Common myeloid progenitor, CD34-positive (primary cell): Measurements from ENCODE around the gene RMDN2.

ENCODE experiments used
- CTCF ChIA-PET: fragments of 350-600 bp; sonication (Branson Sonifier 250); formaldehyde crosslinking; loops from one replicate; lab custom pipeline; 2021; ENCODE audit warnings: antibody characterized with exemption; lab: Charles Lee
- POLR2A ChIA-PET: fragments of 350-600 bp; sonication (Branson Sonifier 250); formaldehyde crosslinking; loops from one replicate; lab custom pipeline; 2021; ENCODE audit warnings: antibody characterized with exemption; lab: Charles Lee
- DNase-seq, 3 donors: peaks; one replicate each; pipeline versions ENCODE4 v3.0.0 to v3.0.0-alpha.2; 2013
- H3K27ac ChIP-seq, 2 experiments: 1 replicate in 1 of 2; 2 replicates in 1 of 2; pipeline ENCODE4 v1.7.0; 2013; ENCODE audit warnings: inconsistent platforms in 2 of 2, low read length in 2 of 2, mild to moderate bottlenecking in 2 of 2, low read depth in 1 of 2, moderate library complexity in 1 of 2; ENCODE audit not compliant: severe bottlenecking in 2 of 2, insufficient read depth in 1 of 2, poor library complexity in 1 of 2
- H3K27me3 ChIP-seq, 5 experiments: replicated peaks in 2 of 5; 1 replicate in 3 of 5; 2 replicates in 2 of 5; pipeline versions ENCODE4 v1.6.1 to v1.7.0; 2013; ENCODE audit warnings: low read length in 4 of 5, mild to moderate bottlenecking in 2 of 5, moderate library complexity in 2 of 5, inconsistent platforms in 1 of 5; ENCODE audit not compliant: insufficient read depth in 5 of 5, control insufficient read depth in 4 of 5
- H3K36me3 ChIP-seq, 4 experiments: 1 replicate in 2 of 4; 2 replicates in 2 of 4; pipeline versions ENCODE4 v1.6.1 to v1.7.0; 2013; ENCODE audit warnings: low read length in 3 of 4, control low read depth in 1 of 4, mild to moderate bottlenecking in 1 of 4; ENCODE audit not compliant: control insufficient read depth in 4 of 4, insufficient read depth in 4 of 4
- H3K4me1 ChIP-seq, 4 experiments: 1 replicate in 3 of 4; 2 replicates in 1 of 4; pipeline versions ENCODE4 v1.6.1 to v1.7.1; 2013; ENCODE audit warnings: low read length in 3 of 4, mild to moderate bottlenecking in 3 of 4, control low read depth in 1 of 4, inconsistent platforms in 1 of 4, moderate library complexity in 1 of 4; ENCODE audit not compliant: control insufficient read depth in 4 of 4, insufficient read depth in 4 of 4; ENCODE audit errors: control extremely low read depth in 1 of 4
- H3K4me3 ChIP-seq, 7 experiments: 1 replicate in 4 of 7; 2 replicates in 3 of 7; pipeline versions ENCODE4 v1.5.1 to v1.7.0; 2013; ENCODE audit warnings: mild to moderate bottlenecking in 7 of 7, low read length in 6 of 7, moderate library complexity in 6 of 7, inconsistent platforms in 2 of 7, low read depth in 2 of 7, control low read depth in 1 of 7; ENCODE audit not compliant: insufficient read depth in 4 of 7, control insufficient read depth in 1 of 7; ENCODE audit errors: extremely low read depth in 1 of 7
- H3K9me3 ChIP-seq, 5 experiments: 1 replicate in 4 of 5; 2 replicates in 1 of 5; pipeline versions ENCODE4 v1.6.1 to v1.7.1; 2013; ENCODE audit warnings: low read length in 4 of 5, mild to moderate bottlenecking in 2 of 5, inconsistent platforms in 1 of 5, low read depth in 1 of 5, moderate library complexity in 1 of 5; ENCODE audit not compliant: control insufficient read depth in 4 of 5, insufficient read depth in 2 of 5; ENCODE audit errors: control extremely low read depth in 1 of 5
- WGBS: methylation state at CpG from one replicate; pipeline ENCODE4 v1.1.5; 2013; ENCODE audit not compliant: insufficient coverage; 5-methylcytosine and 5-hydroxymethylcytosine counted together

The RMDN2 gene

DNA sequence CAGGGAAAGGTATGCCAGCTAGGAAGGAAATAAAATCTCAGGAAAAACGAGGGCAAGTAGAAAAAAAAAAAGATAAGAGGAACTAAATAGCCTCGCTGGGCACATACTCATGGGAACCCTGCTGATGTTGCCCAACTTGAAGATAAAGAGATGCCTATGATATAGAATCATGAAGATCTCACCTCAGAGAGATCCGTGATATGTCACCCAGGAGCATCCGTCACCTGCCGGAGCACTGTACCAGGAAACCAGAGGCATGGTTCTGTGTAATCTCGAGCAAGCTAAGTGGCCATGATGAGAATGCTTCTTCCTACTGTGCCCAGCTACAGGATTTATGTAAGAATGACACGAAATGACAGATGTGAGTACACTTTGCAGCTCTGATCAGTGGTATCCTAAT, 110.9 kb downstream of the RMDN2 start:
- Histone ChIP-seq H3K27ac (no peak overlapping the region), H3K4me3 (no peak overlapping the region), H3K4me1 (peaks cover 0 to 10% (median 6%) of the 10 kb centered on the region in 4 experiments), H3K36me3 (no peaks in the 10 kb centered on the region), H3K9me3 (peaks cover 0 to 2% (median 0%) of the 10 kb centered on the region in 5 experiments), H3K27me3 (peaks cover 11 to 53% (median 21%) of the 10 kb centered on the region in 5 experiments)
- no peak for DNase-seq
- ChIA-PET CTCF (no interaction called here), POLR2A (no interaction called here)
- 85% methylated on average over 7 of the region's 7 CpGs for WGBS

DNA sequence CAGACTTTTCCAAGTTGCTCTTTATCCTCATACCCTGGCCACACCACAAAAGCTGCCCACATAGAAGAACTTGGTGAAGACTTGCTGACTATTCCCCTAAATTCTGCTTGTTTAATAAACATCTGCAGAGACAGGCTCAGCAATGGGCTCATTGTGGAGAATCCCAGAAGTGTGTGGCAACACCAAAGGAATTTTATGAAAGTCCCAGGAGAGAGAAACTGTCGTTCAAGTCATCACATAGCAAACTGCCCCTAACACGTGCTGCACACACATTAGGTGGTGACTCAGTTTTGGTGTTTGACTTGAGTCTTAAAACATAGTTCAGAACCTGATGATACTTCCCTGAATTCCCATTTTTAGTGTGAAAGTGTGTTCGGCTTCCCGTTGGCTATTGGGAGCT, 112.2 kb downstream of the RMDN2 start:
- CTCF ChIA-PET, result interaction anchor here (1.5 to 1.9 kb wide), 2 partner anchors 12 to 23 kb away, joined by 4 to 6 read pairs; no protein-coding TSS in a partner anchor
- Histone ChIP-seq H3K36me3 (no peaks in the 10 kb centered on the region), H3K27ac (no peak overlapping the region), H3K9me3 (peaks cover 0 to 2% (median 0%) of the 10 kb centered on the region in 5 experiments), H3K27me3 (peaks cover 11 to 53% (median 21%) of the 10 kb centered on the region in 5 experiments), H3K4me1 (peaks cover 0 to 10% (median 6%) of the 10 kb centered on the region in 4 experiments), H3K4me3 (no peak overlapping the region)
- no peak for DNase-seq
- WGBS, result 97% methylated on average over 4 of the region's 4 CpGs
- POLR2A ChIA-PET, result interaction anchor here (0.6 kb wide), 1 partner anchor 417 kb away, joined by 3 read pairs; no protein-coding TSS in a partner anchor

DNA sequence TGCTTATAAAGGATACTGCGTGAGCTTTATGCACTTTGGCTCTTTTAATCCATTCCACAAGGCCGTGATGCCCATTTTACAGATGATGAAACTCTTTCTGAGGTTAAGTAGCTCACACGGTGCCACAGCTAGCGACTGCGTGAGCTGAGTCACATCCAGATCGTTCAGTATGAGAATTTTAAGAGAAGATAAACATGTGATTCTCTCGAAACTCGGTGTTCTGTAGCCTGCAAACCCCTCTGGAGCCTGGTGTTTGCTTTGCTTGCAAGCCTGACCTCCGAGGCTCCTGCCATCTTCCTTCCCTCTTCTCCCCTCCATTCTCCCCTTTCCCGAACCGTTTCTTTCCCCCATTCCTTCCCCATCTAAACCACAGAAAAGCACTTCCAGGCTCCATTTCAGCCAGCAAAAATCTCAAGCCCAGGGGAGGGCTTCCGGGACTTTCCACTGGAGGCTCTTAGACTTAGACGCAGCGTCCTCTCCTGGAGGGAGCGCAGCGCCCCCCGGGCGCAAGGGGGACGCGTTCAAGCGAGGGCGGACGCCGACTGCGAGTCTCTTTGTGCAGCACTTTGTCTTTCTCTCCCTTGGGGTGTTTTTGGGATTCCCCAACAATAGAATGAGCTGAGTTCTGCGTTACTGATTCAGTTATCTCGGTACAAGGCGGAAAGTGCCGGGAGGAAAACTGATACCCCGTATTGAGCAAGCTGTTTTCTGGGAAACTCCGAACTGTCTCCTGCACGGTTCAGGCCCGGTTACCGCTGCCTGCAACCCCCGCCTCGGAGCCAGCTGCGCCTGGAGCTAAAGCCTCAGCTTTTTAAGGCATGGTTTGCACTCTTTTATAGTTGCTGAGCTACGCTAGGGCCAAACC, 112.9 kb downstream of the RMDN2 start:
- Histone ChIP-seq H3K36me3 (no peaks in the 10 kb centered on the region), H3K27ac (no peak overlapping the region), H3K4me1 (peaks cover 0 to 10% (median 6%) of the 10 kb centered on the region in 4 experiments), H3K9me3 (peaks cover 0 to 2% (median 0%) of the 10 kb centered on the region in 5 experiments), H3K27me3 (peaks cover 11 to 53% (median 21%) of the 10 kb centered on the region in 5 experiments), H3K4me3 (peak overlapping the region in 6 of 7 experiments; percentile 19 to 54 (median 42))
- CTCF ChIA-PET, result interaction anchor here (1.5 to 1.9 kb wide), 2 partner anchors 12 to 22 kb away, joined by 4 to 6 read pairs; no protein-coding TSS in a partner anchor
- DNase-seq, result peak; percentile 2 to 33 (median 30)
- POLR2A ChIA-PET, result no interaction called here
- 18% methylated on average over 35 of the region's 38 CpGs for WGBS

DNA sequence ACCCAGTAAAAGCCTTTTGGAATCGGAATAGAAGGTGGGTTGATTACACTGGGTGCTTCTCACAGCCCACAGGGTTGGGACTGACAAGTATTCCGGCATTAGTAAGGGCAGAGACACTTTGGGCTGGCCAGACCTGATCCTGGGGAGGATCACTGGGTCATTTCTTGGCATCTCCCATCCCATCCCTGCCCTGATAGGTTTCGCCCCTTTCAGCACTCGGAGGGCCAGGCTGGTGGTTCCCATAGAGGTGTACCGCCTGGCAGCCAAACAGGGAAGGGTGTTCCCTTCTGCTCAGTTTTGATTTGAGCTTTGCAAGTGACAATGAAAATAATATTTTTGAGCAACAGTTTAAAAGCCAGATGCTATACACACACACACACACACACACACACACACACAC, 113.6 kb downstream of the RMDN2 start:
- Histone ChIP-seq H3K4me3 (peak overlapping the region in 4 of 7 experiments; percentile 24 to 54 (median 44)), H3K9me3 (peaks cover 0 to 2% (median 0%) of the 10 kb centered on the region in 5 experiments), H3K4me1 (peaks cover 0 to 10% (median 6%) of the 10 kb centered on the region in 4 experiments), H3K27ac (no peak overlapping the region), H3K36me3 (no peaks in the 10 kb centered on the region), H3K27me3 (peaks cover 11 to 51% (median 21%) of the 10 kb centered on the region in 5 experiments)
- ChIA-PET CTCF (interaction anchor here (1.5 to 1.9 kb wide), 2 partner anchors 11 to 21 kb away, joined by 4 to 6 read pairs; no protein-coding TSS in a partner anchor), POLR2A (no interaction called here)
- 83% methylated on average over 2 of the region's 5 CpGs for WGBS
- no peak for DNase-seq

DNA sequence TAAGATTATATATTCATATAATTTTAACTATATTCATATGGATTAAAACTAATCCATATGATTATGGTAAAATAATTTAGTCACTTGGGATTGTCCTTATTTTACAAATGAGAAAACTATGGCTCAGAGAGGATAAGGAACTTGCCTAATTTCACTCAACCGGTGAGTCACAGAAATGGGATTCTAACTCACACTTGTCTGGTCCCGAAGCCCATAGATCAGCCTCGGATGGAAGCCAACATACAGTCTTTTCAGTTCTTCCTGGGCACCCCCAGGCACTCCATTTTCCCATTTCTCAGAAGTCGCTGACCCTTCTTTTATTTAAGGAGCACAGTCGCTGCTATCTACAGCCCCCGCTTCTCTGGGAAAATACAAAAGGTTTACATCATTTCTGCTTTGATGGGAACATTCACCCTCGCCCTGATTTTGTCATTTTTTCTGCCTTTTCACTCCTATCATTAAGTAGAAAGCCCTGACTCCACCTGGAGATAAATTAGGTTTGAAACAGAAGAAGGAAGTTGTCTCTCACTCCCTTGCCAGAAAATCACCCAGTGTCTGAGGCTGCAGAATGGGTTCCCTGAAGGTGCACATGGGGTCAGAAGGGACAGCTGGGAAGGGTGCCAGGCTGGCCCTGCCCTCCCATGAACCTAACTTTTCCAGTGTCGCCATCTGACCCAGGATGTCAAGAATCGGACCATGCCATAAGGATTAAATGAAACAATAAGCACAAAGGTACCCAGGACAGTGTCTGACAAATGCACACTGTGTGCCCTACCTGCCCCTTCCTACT, 114.2 kb downstream of the RMDN2 start:
- Histone ChIP-seq H3K4me1 (peaks cover 0 to 10% (median 6%) of the 10 kb centered on the region in 4 experiments), H3K27me3 (peaks cover 9 to 49% (median 21%) of the 10 kb centered on the region in 5 experiments), H3K4me3 (no peak overlapping the region), H3K27ac (no peak overlapping the region), H3K36me3 (no peaks in the 10 kb centered on the region), H3K9me3 (peaks cover 0 to 2% (median 0%) of the 10 kb centered on the region in 5 experiments)
- POLR2A ChIA-PET, result no interaction called here
- CTCF ChIA-PET, result no interaction called here
- 90% methylated on average over 7 of the region's 9 CpGs for WGBS
- DNase-seq, result no peak

DNA sequence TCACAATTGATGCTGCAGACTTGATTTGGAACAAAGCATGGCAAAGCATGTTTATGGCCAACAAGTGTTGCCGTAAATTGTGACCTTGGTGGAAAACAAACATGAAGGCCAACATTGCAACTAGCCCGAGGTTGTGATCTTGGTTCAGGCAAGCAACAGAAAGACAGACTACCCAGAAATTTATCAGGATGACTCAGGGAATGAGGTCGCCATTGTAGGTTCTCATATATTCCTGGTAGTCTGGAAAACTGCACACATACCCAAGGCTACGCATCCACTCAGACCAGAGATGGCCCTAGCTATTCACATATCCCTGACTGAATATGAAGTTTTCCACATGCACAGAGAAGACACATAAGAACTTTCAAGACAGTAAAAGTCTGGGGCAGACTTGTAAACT, 120.7 kb downstream of the RMDN2 start:
- CTCF ChIA-PET, result no interaction called here
- POLR2A ChIA-PET, result no interaction called here

More for the DNA sequence above, 120.7 kb downstream of the RMDN2 start:
- H3K4me1 ChIP-seq, result no peaks in the 10 kb centered on the region
- H3K27ac ChIP-seq, result no peak overlapping the region
- no peaks in the 10 kb centered on the region for H3K36me3 ChIP-seq
- WGBS, result 96% methylated on average over 4 of the region's 4 CpGs
- peaks cover 0 to 2% (median 0%) of the 10 kb centered on the region in 5 experiments for H3K9me3 ChIP-seq
- H3K4me3 ChIP-seq, result no peak overlapping the region
- H3K27me3 ChIP-seq, result peaks cover 0 to under 1% (median 0%) of the 10 kb centered on the region in 5 experiments
- DNase-seq, result no peak
